HS-5 (cell line): ENCODE measurements around the gene NDUFAB1.
"Not testable (repeated sequence)": the region's sequence is repeated elsewhere in the genome, so short reads cannot be mapped to it uniquely, and the experiment has no call there.

Experiments
- DNase-seq: peaks from one replicate; pipeline ENCODE4 v3.0.0-alpha.2; 2012; ENCODE audit warnings: low read depth

The NDUFAB1 gene

GRCh38 chr16:23595951-23596720 is at the start of gene NDUFAB1:
Gene NDUFAB1, minus strand, starts transcription at chr16:23596316. Its CDS starts 26 bp downstream, at chr16:23596290.
- peak; percentile 44 for DNase-seq

GRCh38 chr16:23642246-23642774 is 46.2 kb upstream of the NDUFAB1 start:
- no peak for DNase-seq

- peak; percentile 73 for DNase-seq
Measured at GRCh38 chr16:23640931-23641765, 45.0 kb upstream of the NDUFAB1 start, which contains the start of the genes DCTN5 and PALB2. Gene DCTN5, plus strand, starts transcription at chr16:23641466. Its CDS starts 77 bp downstream, at chr16:23641543. Gene PALB2, minus strand, starts transcription at chr16:23641310. Its CDS starts 153 bp downstream, at chr16:23641157.

GRCh38 chr16:23640615-23640930 is 44.5 kb upstream of the NDUFAB1 start:
- no peak for DNase-seq

GRCh38 chr16:23635958-23636357 is 39.8 kb upstream of the NDUFAB1 start:
- DNase-seq, result no peak

DNA sequence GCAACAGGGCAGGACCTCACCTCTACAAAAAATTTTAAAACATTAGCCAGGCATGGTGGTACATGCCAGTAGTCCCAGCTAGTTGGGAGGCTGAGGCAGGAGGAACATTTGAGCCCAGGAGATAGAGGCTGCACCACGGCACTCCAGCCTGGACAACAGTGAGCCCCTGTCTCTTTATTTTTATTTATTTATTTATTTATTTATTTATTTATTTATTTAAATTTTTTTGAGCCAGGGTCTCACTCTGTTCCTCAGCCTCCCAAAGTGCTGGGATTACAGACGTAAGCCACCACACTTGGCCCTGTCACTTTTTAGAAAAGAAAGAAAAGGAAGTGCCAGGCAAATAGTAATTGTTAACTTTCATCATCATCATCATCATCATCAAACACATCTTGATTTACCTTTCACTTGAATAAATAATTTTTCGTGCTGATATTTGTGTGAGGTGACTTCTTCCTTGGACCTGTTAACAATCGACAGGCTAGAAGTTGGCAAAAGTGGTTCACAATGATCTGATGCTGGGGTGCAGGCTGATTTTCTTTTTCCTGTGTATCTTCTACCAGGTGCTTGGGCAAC is 38.4 kb upstream of the NDUFAB1 start:
- DNase-seq, result no peak

DNA sequence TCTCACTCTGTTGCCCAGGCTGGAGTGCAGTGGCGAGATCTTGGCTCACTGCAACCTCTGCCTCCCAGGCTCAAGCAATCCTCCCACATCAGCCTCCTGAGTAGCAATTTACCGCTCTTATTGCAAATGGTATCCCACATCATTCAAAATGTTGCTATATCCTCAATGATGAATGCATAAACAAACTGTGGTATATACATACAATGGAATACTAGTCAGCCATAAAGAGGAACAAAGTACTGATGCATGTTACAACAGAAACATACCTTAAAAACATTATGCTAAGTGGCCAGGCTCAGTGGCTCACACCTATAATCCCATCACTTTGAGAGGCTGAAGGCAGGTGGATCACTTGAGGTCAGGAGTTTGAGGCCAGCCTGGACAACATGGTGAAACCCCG is 35.8 kb upstream of the NDUFAB1 start:
- DNase-seq, result not testable (repeated sequence)

GRCh38 chr16:23629516-23629915 is 33.4 kb upstream of the NDUFAB1 start:
- no peak for DNase-seq

DNA sequence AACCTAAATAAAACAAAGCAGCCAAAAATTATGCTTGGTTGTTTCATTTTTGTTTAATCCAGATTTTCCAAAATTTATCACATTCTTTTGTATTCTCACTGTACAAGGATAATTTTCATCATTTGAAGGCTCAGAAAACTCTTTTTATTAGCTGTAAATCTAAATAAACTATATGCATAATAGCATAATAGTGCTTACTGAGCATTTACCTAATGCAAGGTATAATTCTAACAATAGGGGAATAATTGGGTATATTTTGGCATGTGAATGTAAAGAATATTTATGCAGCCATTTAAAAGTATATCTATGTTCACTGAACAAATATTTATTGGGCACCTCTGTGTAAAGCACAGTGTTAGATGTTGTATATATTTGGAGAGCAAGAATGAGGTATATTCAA is 28.0 kb upstream of the NDUFAB1 start:
- DNase-seq, result no peak

DNA sequence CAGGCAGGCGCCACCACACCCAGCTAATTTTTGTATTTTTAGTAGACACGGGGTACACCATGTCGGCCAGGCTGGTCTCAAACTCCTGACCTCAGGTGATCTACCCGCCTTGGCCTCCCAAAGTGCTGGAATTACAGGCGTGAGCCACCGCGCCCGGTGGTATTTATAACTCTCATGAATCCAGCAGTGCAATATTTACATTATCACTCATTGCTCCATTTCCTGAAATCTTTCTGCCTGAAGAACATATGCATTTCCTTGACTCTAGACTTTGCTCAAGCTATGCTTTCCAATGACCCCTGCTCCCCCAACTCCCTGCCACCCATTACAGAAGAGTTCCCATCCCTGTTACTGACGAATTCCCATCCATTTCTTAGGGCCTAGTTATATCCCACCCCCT is 19.7 kb upstream of the NDUFAB1 start:
- DNase-seq, result no peak

- no peak for DNase-seq
Measured at GRCh38 chr16:23611936-23612335, 15.8 kb upstream of the NDUFAB1 start.

DNA sequence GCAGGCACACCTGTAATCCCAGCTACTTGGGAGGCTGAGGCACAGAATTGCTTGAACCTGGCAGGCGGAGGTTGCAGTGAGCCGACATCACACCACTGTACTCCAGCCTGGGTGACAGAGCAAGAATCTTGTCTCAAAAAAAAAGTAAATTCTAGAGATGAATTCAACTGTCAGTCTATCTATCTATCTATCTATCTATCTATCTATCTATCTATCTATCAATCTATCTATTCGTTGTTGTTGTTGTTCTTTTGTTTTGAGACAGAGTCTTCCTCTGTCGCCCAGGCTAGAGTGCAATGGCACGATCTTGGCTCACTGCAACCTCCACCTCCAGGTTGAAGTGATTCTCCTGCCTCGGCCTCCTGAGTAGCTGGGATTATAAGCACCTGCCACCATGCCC is 14.8 kb upstream of the NDUFAB1 start:
- not testable (repeated sequence) for DNase-seq

- DNase-seq, result no peak
Measured at GRCh38 chr16:23609929-23610328, 13.8 kb upstream of the NDUFAB1 start.

- DNase-seq, result peak; percentile 60
Measured at GRCh38 chr16:23608194-23608593, 12.1 kb upstream of the NDUFAB1 start.

GRCh38 chr16:23607726-23608125 is 11.6 kb upstream of the NDUFAB1 start:
- DNase-seq, result peak; percentile 41

DNA sequence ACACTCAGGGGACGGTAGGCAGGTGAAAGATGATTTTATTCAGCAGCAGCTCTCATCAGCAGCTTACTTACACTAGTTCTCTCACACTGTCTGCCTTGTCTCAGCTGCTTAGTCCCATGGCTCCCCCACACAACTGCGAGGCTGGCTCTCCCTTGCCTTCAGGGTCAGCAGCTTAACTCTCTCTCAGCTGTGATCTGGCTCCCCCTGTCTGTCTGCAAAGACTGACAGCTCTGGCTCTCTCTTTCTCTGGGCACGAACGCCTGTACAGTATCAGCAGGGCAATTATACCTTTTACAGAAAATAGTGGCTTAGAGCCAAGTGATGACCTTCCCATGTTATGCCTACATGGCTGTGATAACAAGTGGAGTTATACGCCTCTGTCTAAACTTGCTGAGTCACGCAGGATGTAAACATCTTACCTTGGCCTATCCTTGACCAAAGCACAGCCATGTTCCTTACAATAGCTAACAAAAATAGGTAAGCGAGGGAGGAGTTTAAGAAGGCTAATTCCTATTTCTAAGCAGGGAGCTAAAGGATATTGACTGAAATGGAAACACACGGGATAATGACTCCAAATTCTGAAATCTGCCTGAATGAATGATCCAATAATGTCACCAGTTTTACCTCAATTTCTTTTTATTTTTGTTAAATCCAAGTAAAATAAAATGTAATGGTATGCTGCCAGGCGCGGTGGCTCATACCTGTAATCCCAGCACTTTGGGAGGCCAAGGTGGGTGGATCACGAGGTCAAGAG is 1.1 kb upstream of the NDUFAB1 start:
- no peak for DNase-seq

- no peak for DNase-seq
Measured at GRCh38 chr16:23595246-23595950, 718 bp downstream of the NDUFAB1 start.

- DNase-seq, result no peak
Measured at GRCh38 chr16:23594186-23594585, 1.9 kb downstream of the NDUFAB1 start.

DNA sequence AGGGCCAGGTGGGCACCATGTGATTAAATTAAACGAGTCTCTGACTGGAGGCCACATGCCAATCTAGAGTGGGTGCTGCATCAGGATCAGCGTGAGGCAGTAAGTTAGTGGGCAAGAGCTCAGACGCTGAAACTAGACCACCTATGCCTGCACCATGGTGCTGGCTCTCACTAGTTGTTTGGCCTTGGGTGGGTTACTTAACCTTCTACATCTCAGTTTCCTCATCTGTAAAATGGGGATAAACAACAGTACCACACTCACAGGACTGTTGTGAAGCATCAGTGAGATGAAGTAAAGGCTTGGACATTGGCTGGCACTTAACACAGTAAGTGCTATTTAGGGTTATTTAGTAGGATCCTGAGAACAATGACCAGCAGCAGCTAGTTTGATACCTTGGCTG is 5.9 kb downstream of the NDUFAB1 start:
- no peak for DNase-seq

- peak; percentile 91 for DNase-seq
Measured at GRCh38 chr16:23587726-23588125, 8.4 kb downstream of the NDUFAB1 start.
